SH-SY5Y (cell line): Measurements from ENCODE around the gene NTN4.

Experiments used
- GATA2 ChIP-seq: IDR thresholded peaks from 2 replicates; pipeline ENCODE4 v1.6.1; 2011; ENCODE audit warnings: mild to moderate bottlenecking, low read depth, low read length
- GATA3 ChIP-seq: IDR thresholded peaks from 2 replicates; pipeline ENCODE4 v1.6.1; 2011; ENCODE audit warnings: low read depth, mild to moderate bottlenecking, low read length, moderate library complexity

Gene NTN4

DNA sequence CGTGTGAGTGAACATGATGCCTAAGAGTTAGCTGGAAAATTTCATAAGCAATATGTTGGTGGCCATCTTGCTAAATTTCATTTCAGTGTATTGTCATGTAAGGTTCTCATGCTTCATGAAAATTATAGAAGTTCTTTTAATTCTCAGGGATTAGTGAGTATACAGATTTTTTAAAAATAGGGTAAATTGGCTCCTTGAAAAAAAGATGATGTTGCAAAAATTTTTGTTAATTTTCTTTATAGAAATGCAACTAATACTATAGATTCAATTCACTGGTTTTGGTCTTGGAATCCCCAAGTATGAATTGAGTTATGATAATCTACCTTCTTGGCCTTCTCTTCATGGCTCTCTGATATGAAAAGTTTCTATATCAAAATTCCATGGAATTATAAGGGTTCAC lies 75.4 kb downstream of the NTN4 start:
- no peak for TF ChIP-seq GATA2
- no peak for TF ChIP-seq GATA3

- no peak for TF ChIP-seq GATA2
Observed at GRCh38 chr12:95712269-95712668, 78.3 kb downstream of the NTN4 start.

DNA sequence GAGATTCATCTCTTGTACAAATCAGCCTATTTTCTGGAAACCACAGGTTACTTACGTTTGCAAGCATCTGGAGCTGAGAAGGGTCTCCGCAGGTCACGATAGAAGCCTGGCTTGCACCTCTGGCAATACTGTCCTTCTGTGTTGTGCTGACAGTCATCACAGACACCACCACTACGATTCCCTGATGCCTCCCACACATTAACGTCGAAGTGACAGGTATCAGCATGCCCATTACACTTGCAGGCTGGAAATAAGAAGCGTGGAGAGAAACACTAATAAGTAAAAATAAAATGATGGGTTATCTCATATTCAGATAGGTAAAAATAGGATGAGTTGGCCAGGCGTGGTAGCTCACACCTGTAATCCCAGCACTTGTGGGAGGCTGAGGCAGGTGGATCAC lies 80.2 kb downstream of the NTN4 start:
- TF ChIP-seq GATA2 = no peak
- no peak for TF ChIP-seq GATA3

DNA sequence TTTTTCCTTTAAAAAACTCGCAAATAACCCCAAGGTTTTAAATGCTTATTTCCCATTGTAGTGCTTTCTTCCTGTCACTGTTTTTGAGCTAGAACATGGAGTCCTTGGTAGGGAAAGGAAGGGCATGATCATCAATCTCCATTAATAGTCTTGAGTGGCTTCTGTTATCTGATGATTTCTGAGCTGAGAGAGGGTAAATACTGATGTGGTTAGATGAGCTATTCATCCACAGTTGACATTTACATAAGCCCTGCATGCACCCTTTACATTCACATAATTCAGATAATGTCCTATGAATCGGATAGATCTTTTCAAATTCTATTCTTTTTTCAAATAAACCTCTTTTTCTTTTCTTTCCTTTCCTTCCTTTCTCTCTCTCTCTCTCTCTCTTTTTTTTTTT lies 81.4 kb downstream of the NTN4 start:
- TF ChIP-seq GATA3 (no peak), GATA2 (no peak)

GRCh38 chr12:95705143-95705542 lies 85.4 kb downstream of the NTN4 start:
- TF ChIP-seq GATA2 = no peak
- TF ChIP-seq GATA3 = no peak

DNA sequence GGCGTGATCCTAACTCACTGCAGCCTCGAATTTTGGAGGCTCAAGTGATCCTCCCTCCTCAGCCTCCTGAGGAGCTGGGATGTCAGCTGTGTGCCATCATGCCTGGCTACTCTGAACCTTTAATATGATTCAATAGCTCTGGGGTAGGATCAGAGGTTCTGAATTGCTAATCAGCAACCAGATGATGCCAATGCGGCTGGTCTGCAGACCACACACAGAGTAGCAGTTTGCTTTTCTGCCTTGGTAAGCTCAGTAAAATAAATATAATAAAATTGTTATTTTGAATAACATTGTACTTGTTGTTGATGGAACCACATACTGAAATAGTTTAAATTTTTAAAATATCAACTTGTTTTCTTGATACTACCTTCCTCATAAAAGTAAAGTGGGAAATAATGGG lies 86.6 kb downstream of the NTN4 start:
- TF ChIP-seq GATA3 (no peak), GATA2 (no peak)

- TF ChIP-seq GATA3 (no peak), GATA2 (no peak)
Observed at GRCh38 chr12:95701722-95702418, 88.7 kb downstream of the NTN4 start.

- no peak for TF ChIP-seq GATA2
- no peak for TF ChIP-seq GATA3
Observed at GRCh38 chr12:95701275-95701674, 89.3 kb downstream of the NTN4 start.

GRCh38 chr12:95700316-95700785 lies 90.2 kb downstream of the NTN4 start:
- TF ChIP-seq GATA2 (no peak), GATA3 (no peak)

GRCh38 chr12:95699579-95699978 lies 91.0 kb downstream of the NTN4 start:
- TF ChIP-seq GATA2 (no peak), GATA3 (no peak)

DNA sequence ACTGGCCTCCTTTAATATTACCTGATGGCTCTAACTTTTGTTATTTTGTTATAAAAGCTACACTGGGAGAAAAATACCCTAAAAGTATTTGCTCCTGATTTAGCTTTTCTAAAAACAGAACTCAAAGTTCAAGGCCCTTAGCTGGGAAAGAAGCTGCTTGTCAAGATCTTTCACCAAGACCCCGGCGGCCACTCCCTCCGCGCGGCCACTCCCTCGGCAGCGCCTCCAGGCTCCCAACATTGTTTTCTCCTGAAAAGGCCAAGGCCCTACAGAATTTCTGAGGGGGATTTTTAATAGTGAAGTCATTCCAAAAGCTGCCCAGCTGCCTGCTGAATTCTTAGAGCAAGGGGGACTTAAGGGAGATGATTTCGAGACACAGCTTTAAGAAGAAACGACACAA lies 96.4 kb downstream of the NTN4 start:
- TF ChIP-seq GATA2 (no peak), GATA3 (no peak)

DNA sequence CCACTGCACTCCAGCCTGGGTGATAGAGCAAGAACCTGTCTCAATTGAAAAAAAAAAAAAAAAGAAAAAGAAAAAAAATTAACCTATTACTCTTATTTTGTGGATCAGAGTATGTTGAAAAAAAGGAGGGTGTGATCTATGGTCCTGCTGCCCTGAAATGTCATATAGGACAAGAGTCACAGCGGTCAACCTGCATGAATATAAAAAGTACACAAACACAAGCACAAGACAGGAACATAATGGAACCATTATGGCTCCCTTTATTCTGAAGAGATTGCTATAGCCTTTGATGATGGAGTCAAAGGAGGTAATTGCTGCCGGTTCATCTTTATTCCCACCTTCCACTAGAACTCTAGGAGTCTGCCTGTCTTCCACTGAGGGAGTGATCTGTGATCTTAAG lies 96.9 kb downstream of the NTN4 start:
- TF ChIP-seq GATA2 (no peak), GATA3 (no peak)

DNA sequence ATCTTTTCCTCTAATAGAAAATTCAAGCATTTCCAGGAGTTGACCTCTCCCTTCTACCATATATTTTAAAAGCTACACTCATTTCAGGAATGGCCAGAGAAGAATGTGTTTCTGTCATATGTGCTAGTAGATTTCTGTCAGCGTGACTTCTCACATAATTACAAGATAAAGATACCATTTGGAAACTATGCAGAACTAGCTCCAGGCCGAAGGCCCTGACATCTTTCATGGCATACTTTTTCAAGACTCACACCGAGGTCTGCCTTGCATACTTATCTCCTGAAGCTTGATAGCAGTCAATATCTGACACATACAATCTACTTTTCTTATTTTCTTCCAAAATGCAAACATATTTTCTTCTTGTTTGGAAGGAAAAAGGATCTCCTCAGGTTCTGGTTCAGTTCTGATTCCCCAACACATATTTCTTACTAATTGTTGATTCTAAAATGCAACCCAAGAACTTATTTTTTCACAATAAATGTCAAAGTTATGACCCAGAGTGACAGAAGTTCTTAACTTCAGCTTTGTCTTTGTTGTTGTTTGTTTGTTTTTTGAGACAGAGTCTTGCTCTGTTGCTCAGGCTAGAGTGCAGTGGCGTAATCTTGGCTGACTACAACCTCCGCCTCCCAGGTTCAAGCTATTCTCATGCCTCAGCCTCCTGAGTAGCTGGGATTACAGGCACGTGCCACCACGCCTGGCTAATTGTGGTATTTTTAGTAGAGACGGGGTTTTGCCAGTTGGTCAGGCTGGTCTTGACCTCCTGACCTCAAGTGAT lies 99.5 kb downstream of the NTN4 start:
- TF ChIP-seq GATA2 (no peak), GATA3 (no peak)

DNA sequence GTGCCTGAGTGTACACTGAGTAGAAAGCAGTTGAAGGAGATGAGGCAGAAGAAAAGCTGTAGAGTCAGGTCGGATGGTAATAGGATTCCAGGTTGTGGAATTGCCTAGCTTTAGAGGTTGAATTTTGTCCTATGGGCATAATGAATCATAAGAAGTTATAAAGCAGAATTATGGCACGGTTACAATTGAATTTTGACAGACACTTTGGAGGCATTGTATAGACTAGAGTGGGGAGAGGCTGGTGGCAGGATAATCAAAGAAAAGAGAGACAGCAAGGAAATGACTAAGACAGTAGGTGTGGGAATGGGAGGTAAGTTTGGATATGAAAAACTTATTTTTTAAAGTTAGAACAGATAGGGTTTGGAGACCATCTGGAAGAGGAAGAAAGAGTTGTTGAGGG lies 102.6 kb downstream of the NTN4 start:
- TF ChIP-seq GATA2 = no peak
- no peak for TF ChIP-seq GATA3

DNA sequence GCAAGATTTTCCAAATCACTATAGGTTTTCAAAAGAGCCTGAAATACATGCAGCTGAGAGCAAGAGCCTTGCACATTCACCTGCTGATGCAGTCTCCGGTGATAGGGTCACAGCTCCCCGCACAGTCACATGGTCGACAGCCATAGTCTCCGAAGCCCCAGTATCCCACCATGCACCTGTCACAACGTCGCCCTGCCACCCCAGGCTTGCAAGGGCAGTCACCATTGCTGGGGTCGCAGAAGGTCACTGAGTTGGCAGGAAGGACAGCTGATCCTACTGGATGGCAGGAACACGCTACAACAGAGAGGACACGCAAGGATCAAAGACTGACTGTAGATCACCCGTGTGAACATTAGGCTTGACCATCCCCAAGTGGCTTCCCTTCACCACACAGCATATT lies 107.1 kb downstream of the NTN4 start:
- TF ChIP-seq GATA3 (no peak), GATA2 (no peak)

- TF ChIP-seq GATA2 (no peak), GATA3 (no peak)
Observed at GRCh38 chr12:95681210-95681765, 109.3 kb downstream of the NTN4 start.
